HG03135 (cell line): Measurements from ENCODE around the gene ANKRD13B.

Source experiments
- ATAC-seq: cut with Tn5 transposase; IDR thresholded peaks from one replicate; pipeline ENCODE4 v1.9.1; 2021; ENCODE audit warnings: mild to moderate bottlenecking, moderate library complexity; ENCODE audit not compliant: unreplicated experiment

ANKRD13B gene

GRCh38 chr17:29568331-29569244 lies 24.3 kb upstream of the ANKRD13B start, which contains the start of gene TP53I13:
TSS of gene TP53I13 (plus strand) at chr17:29568701. CDS start at chr17:29568759, 58 bp downstream.
- peak; percentile 39 for ATAC-seq

GRCh38 chr17:29569245-29569950 lies 23.5 kb upstream of the ANKRD13B start:
- ATAC-seq = no peak

- no peak for ATAC-seq
Observed at GRCh38 chr17:29570521-29570920, 22.4 kb upstream of the ANKRD13B start.

GRCh38 chr17:29571486-29571882 lies 21.4 kb upstream of the ANKRD13B start:
- ATAC-seq = no peak

- no peak for ATAC-seq
Observed at GRCh38 chr17:29571883-29572681, 20.9 kb upstream of the ANKRD13B start.

- no peak for ATAC-seq
Observed at GRCh38 chr17:29572691-29573557, 20.0 kb upstream of the ANKRD13B start.

- no peak for ATAC-seq
Observed at GRCh38 chr17:29573558-29573869, 19.4 kb upstream of the ANKRD13B start.

- ATAC-seq = no peak
Observed at GRCh38 chr17:29573871-29574731, 18.8 kb upstream of the ANKRD13B start.

GRCh38 chr17:29574732-29575510 lies 18.0 kb upstream of the ANKRD13B start:
- no peak for ATAC-seq

GRCh38 chr17:29575511-29576213 lies 17.3 kb upstream of the ANKRD13B start:
- ATAC-seq = no peak

- ATAC-seq = no peak
Observed at GRCh38 chr17:29576214-29577000, 16.5 kb upstream of the ANKRD13B start.

GRCh38 chr17:29577001-29577370 lies 15.9 kb upstream of the ANKRD13B start:
- ATAC-seq = no peak

GRCh38 chr17:29577385-29578211 lies 15.3 kb upstream of the ANKRD13B start:
- no peak for ATAC-seq

GRCh38 chr17:29578626-29579485 lies 14.1 kb upstream of the ANKRD13B start:
- ATAC-seq = no peak
